Measurements from ENCODE around the gene IQGAP2. TPM values are rescaled to one million over a fixed set of nuclear protein-coding genes. Genes with fewer than 3 reads are reported as not detected.

The IQGAP2 gene
- total and polyA plus RNA-seq, 9 of the 15 experiments (the other 6 are each of a cell fraction or from before 2014, with no cell fraction given): 8.7 to 23.2 (median 17.4) TPM

- Histone ChIP-seq H3K27ac (ENCODE audit: extremely low read depth, low read depth, low read length) (peak overlapping the region; percentile 83; the same call in 1 of the 3 replicates), H4K20me1 (replicated peaks; ENCODE audit: control insufficient read depth, insufficient read depth, low read length) (no peaks in the 10 kb centered on the region), H2AFZ (ENCODE audit: low read depth, low read length) (peak overlapping the region; percentile 97), H3K4me3 (peak overlapping the region; percentile 92), H3K27me3 (ENCODE audit: control insufficient read depth in 2 of 2, insufficient read depth in 2 of 2, low read length in 2 of 2) (no peaks in the 10 kb centered on the region), H3K36me3 (ENCODE audit: control insufficient read depth, insufficient read depth, low read length) (0 out of 3 replicates have a peak, but pooled peaks cover 2% of the 10 kb centered on the region), H3K79me2 (ENCODE audit: control insufficient read depth, insufficient read depth, low read length) (peaks cover 52% of the 10 kb centered on the region), H3K9ac (ENCODE audit: insufficient read depth in 1 of 2, low read depth in 2 of 2, low read length in 2 of 2) (peak overlapping the region in 1 of 2 experiments; percentile 81; a peak in 3 of 4 replicates), H3K9me3 (replicated peaks; ENCODE audit: control insufficient read depth, insufficient read depth, low read depth, low read length) (no peaks in the 10 kb centered on the region), H3K4me1 (replicated peaks in 1 of 2; ENCODE audit: control insufficient read depth in 2 of 2, insufficient read depth in 2 of 2, low read length in 2 of 2) (peaks cover 15 to 18% of the 10 kb centered on the region in 2 experiments; a peak in 4 of 5 replicates), H3K4me2 (ENCODE audit: insufficient read depth, low read length) (peak overlapping the region; percentile 77), H3K9me1 (ENCODE audit: control insufficient read depth, insufficient read depth, low read length) (no peaks in the 10 kb centered on the region)
- ATAC-seq (0 out of 3 replicates have a peak, but pooled peaks have one; percentile 2), FAIRE-seq (peak; percentile 85), DNase-seq (ENCODE audit: extremely low read depth in 1 of 4, low spot score in 3 of 4) (peak in 2 of 4 experiments; percentile 30 to 32)
- WGBS (ENCODE audit: insufficient coverage, low coverage, missing lambda C conversion rate): 26% methylated on average over 11 of the region's 11 CpGs
- no TSS peak for BruUV-seq (replicated peaks)
- intact Hi-C loops (cut with micrococcal nuclease): loop anchor here (2.0 kb wide), 1 partner anchor 117 kb away; no protein-coding TSS in a partner anchor
- in situ Hi-C loops (cut with MboI): no loop called here
- POLR2A ChIA-PET: interaction anchor here (0.8 to 2.7 kb wide), 4 partner anchors 9 to 22 kb away, joined by 3 to 12 read pairs (median 5); no protein-coding TSS in a partner anchor
- TF ChIP-seq DIDO1 (tag; IDR thresholded peaks at IDR 0.05; ENCODE audit: low read depth) (no peak), STAT5A (IDR thresholded peaks at IDR 0.05; ENCODE audit: borderline replicate concordance, low read length) (0 out of 2 replicates have a peak, but pooled peaks have one; percentile 1), ZNF512 (tag; IDR thresholded peaks at IDR 0.05) (0 out of 2 replicates have a peak, but pooled peaks have one; percentile 29), ZMIZ1 (IDR thresholded peaks at IDR 0.05; ENCODE audit: low read depth in 2 of 2, low read length in 2 of 2) (no peak), ZNF232 (CRISPR knock-in tag; IDR thresholded peaks at IDR 0.05) (no peak), PHF8 (IDR thresholded peaks at IDR 0.05; ENCODE audit: borderline replicate concordance, low read length) (no peak), PPARD (CRISPR knock-in tag; IDR thresholded peaks at IDR 0.05) (no peak), JUN (IDR thresholded peaks at IDR 0.05; ENCODE audit: borderline replicate concordance, low read depth, low read length) (no peak), JUN (CRISPR knock-in tag; IDR thresholded peaks at IDR 0.05; ENCODE audit: borderline replicate concordance) (no peak), RBM14 (IDR thresholded peaks at IDR 0.05; ENCODE audit: borderline replicate concordance, insufficient read depth, low read depth, low read length) (no peak), TAF7 (tag; IDR thresholded peaks at IDR 0.05) (no peak)
- CTCF ChIA-PET (ENCODE audit: low intra/inter-chr PET ratio): interaction anchor here (0.6 to 2.3 kb wide), 2 partner anchors 18 to 57 kb away, joined by 3 to 12 read pairs; no protein-coding TSS in a partner anchor
These were observed 314.4 kb downstream of the IQGAP2 start for GRCh38 chr5:76717222-76718083.
